DOHH2 (cell line): Measurements from ENCODE around the gene MYOF.
"Not testable (repeated sequence)": the region's sequence is repeated elsewhere in the genome, so short reads cannot be mapped to it uniquely, and the experiment has no call there.

Experiments
- EZH2phosphoT487 ChIP-seq: fragments of 200-600 bp; sonication (generic); IDR thresholded peaks from 2 replicates; pipeline ENCODE4 v1.6.1; 2017; ENCODE audit warnings: borderline replicate concordance, mild to moderate bottlenecking, antibody characterized with exemption, low read length, moderate library complexity, mixed read lengths
- TF ChIP-seq, protein P1 (sequence below): fragments of 200-600 bp; sonication (generic); IDR thresholded peaks from one replicate; pipeline ENCODE4 v1.5.1; 2014; ENCODE audit warnings: antibody characterized with exemption, mild to moderate bottlenecking, low read depth, low read length; ENCODE audit not compliant: poor library complexity, severe bottlenecking

DNA sequence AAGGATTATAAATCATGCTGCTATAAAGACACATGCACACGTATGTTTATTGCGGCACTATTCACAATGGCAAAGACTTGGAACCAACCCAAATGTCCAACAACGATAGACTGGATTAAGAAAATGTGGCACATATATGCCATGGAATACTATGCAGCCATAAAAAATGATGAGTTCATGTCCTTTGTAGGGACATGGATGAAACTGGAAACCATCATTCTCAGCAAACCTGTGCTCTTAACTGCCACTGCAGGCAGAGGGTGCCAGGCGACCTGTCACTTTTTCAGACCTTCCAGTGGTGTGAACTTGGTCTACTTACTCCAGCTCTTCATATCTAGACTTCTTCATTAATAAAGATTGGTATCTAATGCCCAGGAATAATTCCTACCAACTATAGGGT, 14.5 kb downstream of the MYOF start:
- TF ChIP-seq, protein P1, sequence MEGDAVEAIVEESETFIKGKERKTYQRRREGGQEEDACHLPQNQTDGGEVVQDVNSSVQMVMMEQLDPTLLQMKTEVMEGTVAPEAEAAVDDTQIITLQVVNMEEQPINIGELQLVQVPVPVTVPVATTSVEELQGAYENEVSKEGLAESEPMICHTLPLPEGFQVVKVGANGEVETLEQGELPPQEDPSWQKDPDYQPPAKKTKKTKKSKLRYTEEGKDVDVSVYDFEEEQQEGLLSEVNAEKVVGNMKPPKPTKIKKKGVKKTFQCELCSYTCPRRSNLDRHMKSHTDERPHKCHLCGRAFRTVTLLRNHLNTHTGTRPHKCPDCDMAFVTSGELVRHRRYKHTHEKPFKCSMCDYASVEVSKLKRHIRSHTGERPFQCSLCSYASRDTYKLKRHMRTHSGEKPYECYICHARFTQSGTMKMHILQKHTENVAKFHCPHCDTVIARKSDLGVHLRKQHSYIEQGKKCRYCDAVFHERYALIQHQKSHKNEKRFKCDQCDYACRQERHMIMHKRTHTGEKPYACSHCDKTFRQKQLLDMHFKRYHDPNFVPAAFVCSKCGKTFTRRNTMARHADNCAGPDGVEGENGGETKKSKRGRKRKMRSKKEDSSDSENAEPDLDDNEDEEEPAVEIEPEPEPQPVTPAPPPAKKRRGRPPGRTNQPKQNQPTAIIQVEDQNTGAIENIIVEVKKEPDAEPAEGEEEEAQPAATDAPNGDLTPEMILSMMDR = not testable (repeated sequence)
- not testable (repeated sequence) for TF ChIP-seq EZH2phosphoT487
